K562 (cell line): ENCODE measurements around the gene EML3. TPM values are rescaled to one million over a fixed set of nuclear protein-coding genes. Genes with fewer than 3 reads are reported as not detected.
A peak's percentile ranks its signal among the peaks of the same experiment; 100 is the strongest.

ENCODE experiments used
- ARHGAP35 ChIP-seq: fragments of 450-650 bp; IDR thresholded peaks from 2 replicates; pipeline ENCODE4 v1.6.1; 2018; ENCODE audit not compliant: partially characterized antibody
- ARNT ChIP-seq, 2 experiments: fragments of 450-650 bp; IDR thresholded peaks; 2 replicates each; pipeline ENCODE4 v1.6.1; 2016; ENCODE audit warnings: mild to moderate bottlenecking in 1 of 2
- BRD9 ChIP-seq: fragments of 450-650 bp; IDR thresholded peaks from 2 replicates; pipeline ENCODE4 v1.6.1; 2018; ENCODE audit warnings: low read depth; ENCODE audit not compliant: partially characterized antibody
- CTBP1 ChIP-seq: fragments of 450-650 bp; IDR thresholded peaks from 2 replicates; pipeline ENCODE4 v1.6.1; 2016; ENCODE audit warnings: borderline replicate concordance
- FOXA3 ChIP-seq, 2 experiments: fragments of 450-650 bp in 1 of 2; sonication (generic) in 1 of 2; formaldehyde crosslinking; IDR thresholded peaks in 1 of 2; conservative IDR thresholded peaks in 1 of 2; 2 replicates each; pipeline versions ENCODE4 v1.4.0 to v1.8.0; 2020 to 2022; ENCODE audit warnings: mild to moderate bottlenecking in 2 of 2, missing genetic modification reagents in 1 of 2
- FOXP1 ChIP-seq: sonication (generic); formaldehyde crosslinking; IDR thresholded peaks from 2 replicates; pipeline ENCODE4 v1.8.0; 2022; ENCODE audit warnings: mild to moderate bottlenecking, missing genetic modification reagents
- FUS ChIP-seq: fragments of 200-400 bp; formaldehyde crosslinking; optimal IDR thresholded peaks from 2 replicates; pipeline ENCODE3; 2017; ENCODE audit warnings: low read depth, low read length
- GATAD2B ChIP-seq: fragments of 450-650 bp; IDR thresholded peaks from 2 replicates; pipeline ENCODE4 v1.6.1; 2017; ENCODE audit warnings: mild to moderate bottlenecking, borderline replicate concordance
- KHSRP ChIP-seq: fragments of 450-650 bp; IDR thresholded peaks from 2 replicates; pipeline ENCODE4 v1.6.1; 2017
- KLF13 ChIP-seq: fragments of 450-650 bp; IDR thresholded peaks from 2 replicates; pipeline ENCODE4 v1.6.1; 2016; ENCODE audit warnings: missing genetic modification characterization, low read depth, mild to moderate bottlenecking, missing compliant biosample characterization, moderate library complexity, borderline replicate concordance
- MITF ChIP-seq: IDR thresholded peaks from 2 replicates; pipeline ENCODE4 v1.6.1; 2014; ENCODE audit warnings: antibody characterized with exemption
- NRF1 ChIP-seq, 2 experiments: fragments of 450-650 bp; IDR thresholded peaks in 1 of 2; conservative IDR thresholded peaks in 1 of 2; 2 replicates each; pipeline ENCODE4 v1.6.1; 2014; ENCODE audit warnings: mild to moderate bottlenecking in 2 of 2
- PHF20 ChIP-seq: fragments of 450-650 bp; IDR thresholded peaks from 2 replicates; pipeline ENCODE4 v1.6.1; 2018; ENCODE audit not compliant: partially characterized antibody
- PHF21A ChIP-seq: fragments of 450-650 bp; IDR thresholded peaks from 2 replicates; pipeline ENCODE4 v1.6.1; 2017; ENCODE audit warnings: low read depth, borderline replicate concordance
- POU5F1 ChIP-seq: fragments of 150-350 bp; IDR thresholded peaks from 2 replicates; pipeline ENCODE4 v1.6.1; 2014; ENCODE audit warnings: borderline replicate concordance, low read length, low read depth, mild to moderate bottlenecking; ENCODE audit not compliant: partially characterized antibody
- RNF2 ChIP-seq: sonication (generic); IDR thresholded peaks from 2 replicates; pipeline ENCODE4 v1.6.1; 2016
- SMARCA5 ChIP-seq: fragments of 450-650 bp; IDR thresholded peaks from 2 replicates; pipeline ENCODE4 v1.6.1; 2016
- SNIP1 ChIP-seq: fragments of 450-650 bp; IDR thresholded peaks from 2 replicates; pipeline ENCODE4 v1.7.1; 2017; ENCODE audit warnings: low read depth, mild to moderate bottlenecking
- STAG1 ChIP-seq: sonication (generic); formaldehyde crosslinking; IDR thresholded peaks from 2 replicates; pipeline ENCODE4 v1.5.0; 2020; ENCODE audit warnings: missing genetic modification reagents, borderline replicate concordance
- TAF15 ChIP-seq: fragments of 200-400 bp; formaldehyde crosslinking; IDR thresholded peaks from 2 replicates; pipeline ENCODE4 v1.6.1; 2017; ENCODE audit warnings: mild to moderate bottlenecking, low read depth, low read length, moderate library complexity
- TCF3 ChIP-seq: sonication (generic); formaldehyde crosslinking; IDR thresholded peaks from 2 replicates; pipeline ENCODE4 v1.4.0; 2020; ENCODE audit warnings: mild to moderate bottlenecking, missing genetic modification reagents
- TFE3 ChIP-seq: fragments of 450-650 bp; formaldehyde crosslinking; IDR thresholded peaks from 2 replicates; pipeline ENCODE4 v1.4.0; 2020; ENCODE audit warnings: mild to moderate bottlenecking, mixed read lengths
- TRIM24 ChIP-seq, 2 experiments: fragments of 450-650 bp; IDR thresholded peaks; 2 replicates each; pipeline ENCODE4 v1.6.1; 2016
- ZNF239 ChIP-seq: fragments of 250-450 bp; sonication (Bioruptor Pico); IDR thresholded peaks from 2 replicates; pipeline ENCODE4 v1.4.0; 2020; ENCODE audit warnings: mild to moderate bottlenecking
- ZNF644 ChIP-seq: fragments of 200-800 bp; sonication (Bioruptor generic); IDR thresholded peaks from 2 replicates; pipeline ENCODE4 v1.6.1; 2016; ENCODE audit warnings: low read depth, missing genetic modification characterization, missing compliant biosample characterization
- polyA plus RNA-seq, 8 experiments: library from polyadenylated mRNA; depleted of rRNA in 4 of 8; stranded (reverse) in 5 of 8; unstranded in 3 of 8; fragments of >200 nt; fragmentation: Nextera tagmentation in 2 of 8; fragmentation: Illumina TruSeq in 1 of 8; extraction: Ambion mirVana in 2 of 8; extraction: Trizol in 1 of 8; gene quantifications; 2 replicates each; pipeline versions ENCODE4 v1.2.1 to v1.2.3, GENCODE V29; 2011 to 2014; ENCODE audit warnings: inconsistent platforms in 1 of 8, missing spikeins in 1 of 8
- total RNA-seq, 7 experiments: library from RNA; depleted of rRNA in 6 of 7; stranded (reverse); fragments of >200 nt in 6 of 7; fragmentation: Illumina TruSeq in 2 of 7; extraction: Trizol in 2 of 7; gene quantifications; 2 replicates each; pipeline versions ENCODE4 v1.2.1 to v1.2.3, GENCODE V29; 2011 to 2021; ENCODE audit warnings: low replicate concordance in 1 of 7
- TF ChIP-seq, protein P1 (sequence below): fragments of 250-450 bp; sonication (Bioruptor Pico); IDR thresholded peaks from 2 replicates; pipeline ENCODE4 v1.9.0; 2021; ENCODE audit warnings: mild to moderate bottlenecking

The EML3 gene
- total and polyA plus RNA-seq, 9 of the 15 experiments (the other 6 are each of a cell fraction or from before 2014, with no cell fraction given), result 0.32 to 90.5 (median 26.4) TPM

DNA sequence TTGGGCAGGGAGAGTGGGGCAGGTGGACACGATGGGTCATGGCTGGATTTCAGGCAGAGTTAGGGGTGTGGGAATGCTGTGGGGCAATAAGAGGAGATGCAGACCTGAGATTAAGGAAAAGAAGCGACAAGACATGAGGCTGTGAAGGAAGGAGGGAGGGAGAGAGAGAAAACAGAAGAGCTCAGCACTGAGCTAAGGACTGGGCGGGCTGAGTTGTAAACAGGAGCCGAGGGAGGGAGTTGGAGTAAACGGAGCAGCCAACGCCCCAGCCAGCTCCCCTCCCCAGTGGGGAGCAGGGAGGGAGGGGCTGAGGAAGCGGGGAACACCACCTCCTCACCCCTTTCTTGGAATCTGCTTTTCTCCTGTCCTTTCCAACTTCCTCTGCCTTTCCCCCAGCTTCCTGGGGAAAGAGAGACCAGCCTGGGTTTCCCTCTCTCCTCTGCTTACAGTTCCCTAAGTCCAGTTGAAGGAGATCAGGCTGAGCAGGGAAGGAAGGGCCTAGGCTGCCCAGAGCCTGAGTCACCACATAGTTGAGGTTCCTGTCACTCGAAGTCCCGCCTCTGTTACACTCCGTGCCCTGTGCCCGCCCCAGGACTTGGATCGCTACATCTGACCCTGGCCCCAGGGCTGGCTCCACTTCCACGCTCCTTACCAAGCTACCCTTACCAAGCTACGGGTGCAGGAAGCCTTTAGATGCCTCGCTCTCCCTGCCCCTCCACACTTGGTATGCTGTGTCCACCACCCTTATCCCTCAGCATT lies 59.3 kb downstream of the EML3 start (continued):
- TF ChIP-seq ARHGAP35, result peak; percentile 45
- 0 out of 4 replicates have a peak, but pooled peaks have one; percentile 59 to 86 for TF ChIP-seq ARNT (IDR thresholded peaks at IDR 0.05)
- TF ChIP-seq STAG1 (CRISPR knock-in tag), result no peak
- peak; percentile 50 to 53 for TF ChIP-seq NRF1 (conservative IDR thresholded peaks at IDR 0.05 in 1 of 2, IDR thresholded peaks at IDR 0.05 in 1 of 2)
- TF ChIP-seq RNF2, result peak; percentile 53; the same call in 1 of the 2 replicates
- TF ChIP-seq SMARCA5, result peak; percentile 1
- no peak for TF ChIP-seq TFE3 (CRISPR knock-in tag)
- TF ChIP-seq, protein P1, sequence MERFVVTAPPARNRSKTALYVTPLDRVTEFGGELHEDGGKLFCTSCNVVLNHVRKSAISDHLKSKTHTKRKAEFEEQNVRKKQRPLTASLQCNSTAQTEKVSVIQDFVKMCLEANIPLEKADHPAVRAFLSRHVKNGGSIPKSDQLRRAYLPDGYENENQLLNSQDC (CRISPR knock-in tag), result no peak
- TF ChIP-seq PHF20, result no peak
- TF ChIP-seq FUS, result no peak
- TF ChIP-seq BRD9, result peak; percentile 86
- TF ChIP-seq ZNF644, result peak; percentile 59; the same call in 1 of the 2 replicates
- peak; percentile 66; the same call in 1 of the 2 replicates for TF ChIP-seq GATAD2B
- no peak for TF ChIP-seq KLF13 (tag)
- TF ChIP-seq CTBP1, result peak; percentile 73; the same call in 1 of the 2 replicates
- peak; percentile 44 to 59; a peak in 3 of 4 replicates for TF ChIP-seq TRIM24 (IDR thresholded peaks at IDR 0.05)
- TF ChIP-seq SNIP1, result no peak
- no peak for TF ChIP-seq TAF15
- TF ChIP-seq ZNF239, result no peak
- peak; percentile 92 for TF ChIP-seq FOXP1
- 0 out of 2 replicates have a peak, but pooled peaks have one; percentile 1 for TF ChIP-seq KHSRP
- TF ChIP-seq TCF3 (CRISPR knock-in tag), result peak; percentile 32; the same call in 1 of the 2 replicates
- 0 out of 2 replicates have a peak, but pooled peaks have one; percentile 15 for TF ChIP-seq PHF21A
- TF ChIP-seq FOXA3 (CRISPR knock-in tag; conservative IDR thresholded peaks at IDR 0.05 in 1 of 2, IDR thresholded peaks at IDR 0.05 in 1 of 2), result peak; percentile 68 to 91
- no peak for TF ChIP-seq MITF
- peak; percentile 57 for TF ChIP-seq POU5F1
